A549 treated with ZK216348 at 1 μM for 4 hours (cell line): ENCODE measurements around the gene CAST. TPM values are rescaled to one million over a fixed set of nuclear protein-coding genes. Genes with fewer than 3 reads are reported as not detected.

Experiments used
- total RNA-seq: library from RNA; stranded (reverse); fragments of 200-300 nt; extraction: Qiagen RNA extraction; gene quantifications from 5 replicates; pipeline ENCODE4 v1.2.3, GENCODE V29; 2022; ENCODE audit warnings: low read depth

The CAST gene, protein sequence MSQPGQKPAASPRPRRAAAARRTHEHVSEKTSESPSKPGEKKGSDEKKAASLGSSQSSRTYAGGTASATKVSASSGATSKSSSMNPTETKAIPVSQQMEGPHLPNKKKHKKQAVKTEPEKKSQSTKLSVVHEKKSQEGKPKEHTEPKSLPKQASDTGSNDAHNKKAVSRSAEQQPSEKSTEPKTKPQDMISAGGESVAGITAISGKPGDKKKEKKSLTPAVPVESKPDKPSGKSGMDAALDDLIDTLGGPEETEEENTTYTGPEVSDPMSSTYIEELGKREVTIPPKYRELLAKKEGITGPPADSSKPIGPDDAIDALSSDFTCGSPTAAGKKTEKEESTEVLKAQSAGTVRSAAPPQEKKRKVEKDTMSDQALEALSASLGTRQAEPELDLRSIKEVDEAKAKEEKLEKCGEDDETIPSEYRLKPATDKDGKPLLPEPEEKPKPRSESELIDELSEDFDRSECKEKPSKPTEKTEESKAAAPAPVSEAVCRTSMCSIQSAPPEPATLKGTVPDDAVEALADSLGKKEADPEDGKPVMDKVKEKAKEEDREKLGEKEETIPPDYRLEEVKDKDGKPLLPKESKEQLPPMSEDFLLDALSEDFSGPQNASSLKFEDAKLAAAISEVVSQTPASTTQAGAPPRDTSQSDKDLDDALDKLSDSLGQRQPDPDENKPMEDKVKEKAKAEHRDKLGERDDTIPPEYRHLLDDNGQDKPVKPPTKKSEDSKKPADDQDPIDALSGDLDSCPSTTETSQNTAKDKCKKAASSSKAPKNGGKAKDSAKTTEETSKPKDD
- total RNA-seq, result 154 to 213 TPM (median 185 TPM) in 5 replicates

DNA sequence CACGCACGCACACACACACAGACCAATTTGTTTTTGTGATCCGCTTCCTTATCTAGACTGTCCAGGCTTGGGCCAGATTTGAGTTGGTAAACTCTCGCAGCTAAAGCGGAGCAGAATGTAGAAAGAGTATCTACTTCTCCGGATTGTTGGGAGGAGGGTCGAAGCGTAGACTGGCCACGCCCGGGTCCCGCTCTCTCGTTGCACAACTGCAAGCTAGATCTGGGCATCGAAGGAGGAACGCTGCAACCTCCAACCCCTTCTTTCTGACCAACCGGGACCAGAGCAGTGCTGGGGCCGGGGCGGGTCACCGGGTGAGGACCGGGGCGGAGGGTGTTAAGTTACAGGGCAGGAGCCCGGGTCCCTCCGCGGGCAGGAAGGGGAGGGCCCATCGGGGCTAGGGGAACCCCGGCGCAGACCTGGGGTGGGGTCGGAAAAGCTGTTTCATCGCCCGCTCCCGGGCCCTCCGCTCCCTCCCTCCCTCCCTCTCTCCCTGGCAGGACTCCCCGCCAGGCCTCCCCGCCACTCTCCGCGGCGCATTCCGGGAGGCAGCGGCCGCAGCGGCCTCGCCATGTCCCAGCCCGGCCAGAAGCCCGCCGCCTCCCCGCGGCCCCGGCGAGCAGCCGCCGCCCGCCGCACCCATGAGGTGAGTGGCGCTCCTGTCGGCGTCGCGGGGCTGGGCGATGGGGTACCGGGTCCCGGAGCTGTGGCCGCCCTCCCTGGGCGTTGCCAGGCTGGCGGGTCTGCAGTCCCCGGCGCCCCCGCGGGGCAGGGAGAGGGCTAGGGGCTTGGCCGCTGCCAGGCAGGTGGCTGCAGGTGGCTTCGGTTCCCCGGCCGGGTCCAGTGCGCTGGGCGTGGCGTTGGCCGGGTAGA, at the start of gene CAST:
Gene CAST, plus strand, starts transcription at position 522 of the 870 bp plus-strand sequence. Its CDS starts 47 bp downstream, at position 569.

Other genes starting within 250 kb of the CAST start
- 0.09 to 0.29 TPM (median 0.25 TPM) in 5 replicates for gene PCSK1, start 229.1 kb upstream of the CAST start, total RNA-seq
- gene ERAP1, start 145.6 kb downstream of the CAST start, total RNA-seq, result 8.3 to 11.5 TPM (median 9.3 TPM) in 5 replicates
- 0.93 to 2.4 TPM (median 1.3 TPM) in 5 replicates for gene ERAP2, start 214.1 kb downstream of the CAST start, total RNA-seq